WTC11 (cell line): ENCODE measurements around the gene TBCCD1. TPM values are rescaled to one million over a fixed set of nuclear protein-coding genes. Genes with fewer than 3 reads are reported as not detected.

ENCODE experiments used
- ATAC-seq: fragments of 200-7000 bp; cut with Tn5 transposase; 2 replicates; pipeline ENCODE4 v1.10.0; 2021; ENCODE audit warnings: mild to moderate bottlenecking, moderate library complexity
- CTCF ChIA-PET: fragments of 300-600 bp; sonication (Branson Sonifier 250); formaldehyde crosslinking; loops from one replicate; lab custom pipeline; 2021; ENCODE audit warnings: antibody characterized with exemption; lab: Charles Lee
- POLR2A ChIA-PET: fragments of 350-600 bp; sonication (Branson Sonifier 250); formaldehyde crosslinking; loops from one replicate; lab custom pipeline; 2021; ENCODE audit warnings: antibody characterized with exemption; lab: Charles Lee
- DNase-seq: peaks from one replicate; pipeline ENCODE4 v3.0.0; 2021; ENCODE audit warnings: low spot score
- H3K27ac Mint-ChIP-seq: 2 replicates; pipeline ENCODE4 v1.8.0; 2021; ENCODE audit warnings: mixed read lengths
- H3K27me3 Mint-ChIP-seq: 2 replicates; pipeline ENCODE4 v1.8.0; 2021; ENCODE audit warnings: low read depth, mild to moderate bottlenecking, moderate library complexity, mixed read lengths
- H3K36me3 Mint-ChIP-seq: 2 replicates; pipeline ENCODE4 v1.8.0; 2021; ENCODE audit warnings: mixed read lengths
- H3K4me1 Mint-ChIP-seq: 2 replicates; pipeline ENCODE4 v1.8.0; 2022; ENCODE audit warnings: mixed read lengths
- H3K4me3 Mint-ChIP-seq: 2 replicates; pipeline ENCODE4 v1.8.0; 2021; ENCODE audit warnings: mild to moderate bottlenecking, moderate library complexity, mixed read lengths
- H3K9me3 Mint-ChIP-seq: 2 replicates; pipeline ENCODE4 v1.8.0; 2021; ENCODE audit warnings: mixed read lengths
- ARID4B ChIP-seq: sonication (generic); formaldehyde crosslinking; IDR thresholded peaks from 2 replicates; pipeline ENCODE4 v1.8.0; 2023; ENCODE audit warnings: missing genetic modification reagents, mild to moderate bottlenecking, borderline replicate concordance
- ATF3 ChIP-seq: sonication (generic); formaldehyde crosslinking; conservative IDR thresholded peaks from 2 replicates; pipeline ENCODE4 v1.8.1; 2022; ENCODE audit warnings: mild to moderate bottlenecking, missing genetic modification reagents
- CDX4 ChIP-seq: fragments of 250-450 bp; sonication (Bioruptor Pico); IDR thresholded peaks from 2 replicates; pipeline ENCODE4 v1.9.0; 2021; ENCODE audit warnings: moderate library complexity, mild to moderate bottlenecking, inconsistent platforms, borderline replicate concordance
- CREM ChIP-seq: sonication (generic); formaldehyde crosslinking; IDR thresholded peaks from 2 replicates; pipeline ENCODE4 v1.8.1; 2022; ENCODE audit warnings: mild to moderate bottlenecking, missing genetic modification reagents, moderate library complexity
- E2F4 ChIP-seq: sonication (generic); formaldehyde crosslinking; IDR thresholded peaks from 2 replicates; pipeline ENCODE4 v1.8.1; 2022; ENCODE audit warnings: low read depth, mild to moderate bottlenecking, moderate library complexity, missing genetic modification reagents, borderline replicate concordance
- HMGA2 ChIP-seq: fragments of 250-450 bp; sonication (Bioruptor Pico); IDR thresholded peaks from 2 replicates; pipeline ENCODE4 v1.4.0; 2021; ENCODE audit warnings: mild to moderate bottlenecking, moderate library complexity
- IRF1 ChIP-seq: sonication (generic); formaldehyde crosslinking; IDR thresholded peaks from 2 replicates; pipeline ENCODE4 v1.8.0; 2023; ENCODE audit warnings: missing genetic modification reagents
- JUN ChIP-seq: sonication (generic); formaldehyde crosslinking; IDR thresholded peaks from 2 replicates; pipeline ENCODE4 v1.8.0; 2023; ENCODE audit warnings: mild to moderate bottlenecking, missing genetic modification reagents
- NFYB ChIP-seq: sonication (generic); formaldehyde crosslinking; conservative IDR thresholded peaks from 2 replicates; pipeline ENCODE4 v1.8.0; 2022; ENCODE audit warnings: low read depth, missing genetic modification reagents
- NR2C2 ChIP-seq: sonication (generic); formaldehyde crosslinking; IDR thresholded peaks from 2 replicates; pipeline ENCODE4 v1.8.0; 2022; ENCODE audit warnings: mild to moderate bottlenecking, missing genetic modification reagents
- NR3C1 ChIP-seq: sonication (generic); formaldehyde crosslinking; conservative IDR thresholded peaks from 2 replicates; pipeline ENCODE4 v1.8.1; 2023; ENCODE audit warnings: low read depth, mild to moderate bottlenecking, missing genetic modification reagents
- RELA ChIP-seq: sonication (generic); formaldehyde crosslinking; IDR thresholded peaks from 2 replicates; pipeline ENCODE4 v1.8.1; 2022; ENCODE audit warnings: missing genetic modification reagents, mild to moderate bottlenecking, borderline replicate concordance
- SP1 ChIP-seq: sonication (generic); formaldehyde crosslinking; conservative IDR thresholded peaks from 2 replicates; pipeline ENCODE4 v1.8.1; 2022; ENCODE audit warnings: missing genetic modification reagents
- ZMAT4 ChIP-seq: fragments of 250-450 bp; sonication (Bioruptor Pico); IDR thresholded peaks from 2 replicates; pipeline ENCODE4 v1.9.0; 2021; ENCODE audit warnings: mild to moderate bottlenecking
- ZNF423 ChIP-seq: fragments of 250-450 bp; sonication (Bioruptor Pico); IDR thresholded peaks from 2 replicates; pipeline ENCODE4 v2.1.2; 2022; ENCODE audit warnings: mild to moderate bottlenecking, moderate library complexity
- ZNF425 ChIP-seq: fragments of 250-450 bp; sonication (Bioruptor Pico); conservative IDR thresholded peaks from 2 replicates; pipeline ENCODE4 v1.9.0; 2021; ENCODE audit warnings: mild to moderate bottlenecking
- ZNF671 ChIP-seq: fragments of 250-450 bp; sonication (Bioruptor Pico); IDR thresholded peaks from 2 replicates; pipeline ENCODE4 v1.8.0; 2021; ENCODE audit warnings: mild to moderate bottlenecking
- total RNA-seq: library from RNA; stranded (reverse); gene quantifications from 3 replicates; pipeline ENCODE4 v1.2.3, GENCODE V29; 2021

Gene TBCCD1
- total RNA-seq, 1 experiment from 2014 or later: 10.6 TPM

GRCh38 chr3:186577521-186577920, 10.4 kb upstream of the TBCCD1 start:
- no peak for ATAC-seq
- ChIA-PET CTCF (no interaction called here), POLR2A (no interaction called here)
- no peak overlapping the region for H3K4me3 Mint-ChIP-seq
- no peak overlapping the region for H3K27ac Mint-ChIP-seq
- no peak for DNase-seq
- H3K36me3 Mint-ChIP-seq: peaks cover 78% of the 10 kb centered on the region
- H3K4me1 Mint-ChIP-seq: no peaks in the 10 kb centered on the region
- TF ChIP-seq NR2C2 (CRISPR knock-in tag) (no peak), HMGA2 (CRISPR knock-in tag) (no peak), CDX4 (no peak), ZNF671 (CRISPR knock-in tag) (no peak), ZMAT4 (CRISPR knock-in tag) (no peak), CREM (CRISPR knock-in tag) (no peak)
- TF ChIP-seq, all 79 proteins: peak for 0
- no peaks in the 10 kb centered on the region for H3K27me3 Mint-ChIP-seq
- H3K9me3 Mint-ChIP-seq: no peaks in the 10 kb centered on the region

- H3K9me3 Mint-ChIP-seq: no peaks in the 10 kb centered on the region
- no peak for DNase-seq
- peaks cover 34% of the 10 kb centered on the region for H3K36me3 Mint-ChIP-seq
- no peaks in the 10 kb centered on the region for H3K27me3 Mint-ChIP-seq
- H3K27ac Mint-ChIP-seq: peak overlapping the region; percentile 84; the same call in 1 of the 2 replicates
- peak overlapping the region; percentile 88 for H3K4me3 Mint-ChIP-seq
- CTCF ChIA-PET: interaction anchor here (1.9 kb wide), 1 partner anchor 45 kb away, joined by 11 read pairs; no protein-coding TSS in a partner anchor
- peaks cover 27% of the 10 kb centered on the region for H3K4me1 Mint-ChIP-seq
- TF ChIP-seq ZNF423 (no peak), E2F4 (CRISPR knock-in tag) (no peak), SP1 (no peak), NFYB (CRISPR knock-in tag) (no peak), JUN (no peak), ZNF425 (CRISPR knock-in tag) (no peak), ZNF671 (CRISPR knock-in tag) (no peak), ARID4B (CRISPR knock-in tag) (no peak), ATF3 (no peak), IRF1 (CRISPR knock-in tag) (no peak), RELA (CRISPR knock-in tag) (no peak), NR3C1 (CRISPR knock-in tag) (no peak)
- ATAC-seq: no peak
- POLR2A ChIA-PET: no interaction called here
These were observed 4.5 kb upstream of the TBCCD1 start for GRCh38 chr3:186571644-186572013.
